Heart left ventricle (tissue), 16 donors: ENCODE results near the gene TMEM202. TPM values are rescaled to one million over a fixed set of nuclear protein-coding genes. Genes with fewer than 3 reads are reported as not detected.
"Not testable (repeated sequence)": the region's sequence is repeated elsewhere in the genome, so short reads cannot be mapped to it uniquely, and the experiment has no call there.

Experiments used
- ATAC-seq, 4 donors: fragments of 200-7000 bp; cut with Tn5 transposase; one replicate each; pipeline ENCODE4 v1.9.1; 2020 to 2022; ENCODE audit warnings: moderate library complexity in 4 of 4, mild to moderate bottlenecking in 3 of 4, moderate number of reproducible peaks in 1 of 4
- DNase-seq, 5 donors: peaks; one replicate each; pipeline ENCODE4 v3.0.0-alpha.2; 2020
- H3K27ac ChIP-seq, 12 donors: fragments of 200-600 bp; sonication (generic) in 4 of 12; one replicate each; pipeline versions ENCODE4 v1.5.0 to v1.8.0; 2016 to 2022; ENCODE audit warnings: mild to moderate bottlenecking in 2 of 12
- H3K27me3 ChIP-seq, 9 donors: fragments of 200-600 bp; sonication (generic) in 2 of 9; one replicate each; pipeline versions ENCODE4 v1.5.1 to v1.8.0; 2016 to 2022; ENCODE audit warnings: mild to moderate bottlenecking in 3 of 9
- H3K36me3 ChIP-seq, 9 donors: fragments of 200-600 bp; sonication (generic) in 2 of 9; one replicate each; pipeline versions ENCODE4 v1.5.0 to v1.8.0; 2018 to 2022; ENCODE audit warnings: mild to moderate bottlenecking in 2 of 9
- H3K4me1 ChIP-seq, 12 donors: fragments of 200-600 bp; sonication (generic) in 4 of 12; one replicate each; pipeline versions ENCODE4 v1.5.0 to v1.8.0; 2016 to 2022; ENCODE audit warnings: mild to moderate bottlenecking in 3 of 12
- H3K4me3 ChIP-seq, 12 donors: fragments of 200-600 bp; sonication (generic) in 4 of 12; one replicate each; pipeline versions ENCODE4 v1.5.0 to v1.8.0; 2017 to 2022; ENCODE audit warnings: mild to moderate bottlenecking in 9 of 12, moderate library complexity in 4 of 12
- H3K9me3 ChIP-seq, 12 donors: fragments of 200-600 bp; sonication (generic) in 4 of 12; one replicate each; pipeline versions ENCODE4 v1.5.0 to v1.8.0; 2016 to 2022; ENCODE audit warnings: mild to moderate bottlenecking in 1 of 12
- CTCF ChIP-seq, 12 donors: fragments of 200-600 bp; sonication (generic) in 4 of 12; IDR thresholded peaks; one replicate each; pipeline versions ENCODE4 v1.5.0 to v1.8.0; 2018 to 2022; ENCODE audit warnings: antibody characterized with exemption in 12 of 12, mild to moderate bottlenecking in 5 of 12
- POLR2A ChIP-seq, 2 donors: fragments of 450-650 bp; IDR thresholded peaks; one replicate each; pipeline ENCODE4 v1.6.1; 2017; ENCODE audit warnings: antibody characterized with exemption in 2 of 2, mild to moderate bottlenecking in 2 of 2, moderate library complexity in 2 of 2
- WGBS, 4 donors: extraction: QIAGEN DNeasy Blood & Tissue Kit in 2 of 4; methylation state at CpG; one replicate each; pipeline versions ENCODE4 v1.1.5 to v1.1.7; 2013 to 2018; 5-methylcytosine and 5-hydroxymethylcytosine counted together
- intact Hi-C, 10 donors: fragments of 100-400 bp; cut with DNase I; formaldehyde crosslinking; loops; one replicate each; pipeline versions ENCODE4 v1.11.1 to v1.14.2; 2022
- polyA plus RNA-seq, 2 donors: library from polyadenylated mRNA; stranded (reverse); fragments of 200-250 nt; gene quantifications; one replicate each; pipeline ENCODE4 v1.2.3, GENCODE V29; 2013
- total RNA-seq, 9 donors: library from RNA; depleted of rRNA in 2 of 9; stranded (reverse); fragments of >200 nt in 2 of 9; fragmentation: NEBNext Ultra II Directional in 3 of 9; extraction: Animal tissue kit (Norgen Biotek cat#: 25700) in 3 of 9; gene quantifications; one replicate each; pipeline versions ENCODE4 v1.1.0 to v1.2.4, GENCODE V29; 2016 to 2023
- donor health status: ischemic (EF 13 %, LVEDD 7.1; RV severe dilation, severe dysfunction).
- donor health status: healthy with polysubstance abuse.
- donor health status: DM: no; HTN: yes; CAD: no.
- donor health status: DM: no; HTN: no; CAD: no.
- donor health status: ischemic (EF 25% LVEDD 6.9; RV normal size, moderate dysfunction).
- donor health status: ischemic (EF 25% LVEDD 5.7; RV mildly dilated, moderate dysfunction).
- donor health status: healthy.
- donor health status: DM: yes; HTN: yes; CAD: no.
- donor health status: ischemic (EF 35%, LVEDD 5.7; RV mildly dilated, moderate dysfunction).
- donor health status: nonischemic (EF 11% LVEDD 7.7; RV severe dilation, severe dysfunction).
- donor health status: DM: yes; HTN: yes; CAD: no.
- donor health status: PGD.
- donor health status: ischemic (EF 29% LVEDD 5.4; RV normal size, mild dysfunction).
- donor health status: nonischemic (EF 23%, LVEDD 6.1; RV moderate dilation, normal function).

The TMEM202 gene
- total and polyA plus RNA-seq, 11 donors: not detected

GRCh38 chr15:72380743-72381142 is 17.4 kb upstream of the TMEM202 start:
- Histone ChIP-seq H3K9me3 (no peaks in the 10 kb centered on the region), H3K27me3 (peaks cover 0 to 17% (median 0%) of the 10 kb centered on the region in 9 donors), H3K4me1 (peaks cover 0 to 21% (median 10%) of the 10 kb centered on the region in 12 donors), H3K27ac (no peak overlapping the region), H3K4me3 (no peak overlapping the region), H3K36me3 (no peaks in the 10 kb centered on the region)
- no peak for TF ChIP-seq POLR2A (IDR thresholded peaks at IDR 0.05)
- TF ChIP-seq CTCF (IDR thresholded peaks at IDR 0.05): no peak
- ATAC-seq (no peak), DNase-seq (no peak)
- WGBS, 4 donors: 65 to 78% (median 77%) methylated on average over 4 of the region's 4 CpGs
- intact Hi-C loops: no loop called here

GRCh38 chr15:72382146-72382545 is 16.0 kb upstream of the TMEM202 start:
- intact Hi-C loops: no loop called here
- Histone ChIP-seq H3K4me1 (peaks cover 0 to 13% (median under 1%) of the 10 kb centered on the region in 12 donors), H3K27ac (no peak overlapping the region), H3K27me3 (peaks cover 0 to 20% (median 0%) of the 10 kb centered on the region in 9 donors), H3K9me3 (no peaks in the 10 kb centered on the region), H3K4me3 (no peak overlapping the region), H3K36me3 (no peaks in the 10 kb centered on the region)
- ATAC-seq: no peak
- TF ChIP-seq CTCF (IDR thresholded peaks at IDR 0.05) (no peak), POLR2A (IDR thresholded peaks at IDR 0.05) (no peak)
- DNase-seq: no peak
- 70 to 89% (median 78%) methylated on average over 2 of the region's 2 CpGs for WGBS, 4 donors

- H3K36me3 ChIP-seq: no peaks in the 10 kb centered on the region
- H3K4me1 ChIP-seq: no peaks in the 10 kb centered on the region
- no peak for DNase-seq
- no peak overlapping the region for H3K27ac ChIP-seq
- peaks cover 0 to 20% (median 0%) of the 10 kb centered on the region in 9 donors for H3K27me3 ChIP-seq
- H3K4me3 ChIP-seq: no peak overlapping the region
- intact Hi-C loops: no loop called here
- TF ChIP-seq CTCF (IDR thresholded peaks at IDR 0.05) (no peak), POLR2A (IDR thresholded peaks at IDR 0.05) (no peak)
- ATAC-seq: no peak
- H3K9me3 ChIP-seq: no peaks in the 10 kb centered on the region
These were observed 10.4 kb upstream of the TMEM202 start for GRCh38 chr15:72387741-72388140.

GRCh38 chr15:72389231-72389630 is 8.9 kb upstream of the TMEM202 start:
- Histone ChIP-seq H3K4me1 (no peaks in the 10 kb centered on the region), H3K27ac (no peak overlapping the region), H3K36me3 (no peaks in the 10 kb centered on the region), H3K4me3 (no peak overlapping the region), H3K9me3 (no peaks in the 10 kb centered on the region), H3K27me3 (peaks cover 0 to 16% (median 0%) of the 10 kb centered on the region in 9 donors)
- WGBS, 4 donors: 46 to 58% (median 49%) methylated on average over 3 of the region's 3 CpGs
- no peak for ATAC-seq
- no peak for TF ChIP-seq POLR2A (IDR thresholded peaks at IDR 0.05)
- TF ChIP-seq CTCF (IDR thresholded peaks at IDR 0.05): no peak
- no peak for DNase-seq
- intact Hi-C loops: no loop called here

GRCh38 chr15:72396331-72396730 is 1.8 kb upstream of the TMEM202 start:
- H3K27ac ChIP-seq, DNase-seq, H3K9me3 ChIP-seq, intact Hi-C loops, H3K4me1 ChIP-seq, H3K4me3 ChIP-seq, ATAC-seq, H3K27me3 ChIP-seq, H3K36me3 ChIP-seq: not testable (repeated sequence)
- WGBS, 4 donors: 93 to 94% (median 93%) methylated on average over 5 to 24 of the region's 24 CpGs; no CpG with 5 or more reads in 1 of the 4 donors
